Measurements from ENCODE around the gene CALCOCO1.

Gene CALCOCO1

GRCh38 chr12:53751336-53752191, 24.3 kb upstream of the CALCOCO1 start, which contains the start of gene CISTR:
TSS of gene CISTR (minus strand) at chr12:53751979.
- Histone ChIP-seq H3K4me1 (ENCODE audit: control insufficient read depth, insufficient read depth, low read length) (peaks cover 32% of the 10 kb centered on the region), H3K36me3 (ENCODE audit: control insufficient read depth, insufficient read depth, low read length) (no peaks in the 10 kb centered on the region), H3K9me3 (ENCODE audit: control insufficient read depth, insufficient read depth, low read length) (no peaks in the 10 kb centered on the region), H3K27ac (ENCODE audit: low read depth, low read length) (no peak within 1 kb of the TSS), H3K9ac (ENCODE audit: low read depth, low read length) (no peak within 1 kb of the TSS), H3K4me3 (ENCODE audit: low read depth, low read length) (peak within 1 kb of the TSS; percentile 61), H3K27me3 (ENCODE audit: control insufficient read depth, insufficient read depth, low read length) (peaks cover 98% of the 10 kb centered on the region)

GRCh38 chr12:53750812-53751335, 23.6 kb upstream of the CALCOCO1 start:
- Histone ChIP-seq H3K4me1 (ENCODE audit: control insufficient read depth, insufficient read depth, low read length) (peaks cover 26% of the 10 kb centered on the region), H3K36me3 (ENCODE audit: control insufficient read depth, insufficient read depth, low read length) (no peaks in the 10 kb centered on the region), H3K27me3 (ENCODE audit: control insufficient read depth, insufficient read depth, low read length) (peaks cover 95% of the 10 kb centered on the region), H3K4me3 (ENCODE audit: low read depth, low read length) (peak overlapping the region; percentile 61), H3K9me3 (ENCODE audit: control insufficient read depth, insufficient read depth, low read length) (no peaks in the 10 kb centered on the region), H3K27ac (ENCODE audit: low read depth, low read length) (no peak overlapping the region), H3K9ac (ENCODE audit: low read depth, low read length) (no peak overlapping the region)

DNA sequence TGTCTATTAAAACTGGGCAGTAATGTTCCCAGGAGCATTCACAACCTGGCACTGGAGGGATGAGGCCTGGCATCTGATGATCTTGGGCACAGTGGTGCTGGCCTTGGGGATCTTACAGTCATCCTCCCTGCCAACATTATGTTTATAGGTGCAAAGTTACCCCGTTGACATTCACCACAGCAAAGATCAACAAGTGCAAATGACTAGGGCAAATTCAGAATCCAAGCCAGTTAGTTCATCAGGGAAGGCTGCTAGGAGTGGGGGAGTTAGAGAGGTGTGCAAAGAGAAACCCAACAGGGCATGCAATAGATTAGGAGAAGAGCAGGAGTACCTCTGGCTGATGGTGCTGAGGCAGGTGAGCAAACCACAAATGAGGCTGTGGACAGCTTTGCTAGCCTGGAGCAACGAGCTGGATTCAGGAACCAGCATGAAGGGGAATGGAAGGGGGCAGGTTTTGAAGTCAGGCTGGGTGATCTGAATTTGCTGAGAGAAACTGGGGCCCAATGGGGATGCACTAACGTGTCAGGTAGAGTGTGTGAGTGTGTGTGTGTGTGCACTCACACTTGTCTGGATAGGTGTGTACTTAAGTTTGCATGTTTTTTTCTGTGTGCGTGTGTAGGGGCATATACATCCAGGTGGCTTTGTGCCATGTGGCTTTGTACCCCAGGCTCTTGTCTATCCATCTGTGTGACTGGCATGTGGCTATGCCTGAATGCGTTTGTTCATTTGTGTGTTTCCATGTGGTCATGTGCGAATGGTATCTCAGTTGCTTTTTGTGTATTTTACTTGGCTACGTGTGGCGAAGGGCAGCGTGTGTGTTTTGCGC, 22.9 kb upstream of the CALCOCO1 start:
- H3K36me3 ChIP-seq (ENCODE audit: control insufficient read depth, insufficient read depth, low read length), result no peaks in the 10 kb centered on the region
- no peak overlapping the region for H3K27ac ChIP-seq (ENCODE audit: low read depth, low read length)
- H3K4me1 ChIP-seq (ENCODE audit: control insufficient read depth, insufficient read depth, low read length), result peaks cover 23% of the 10 kb centered on the region
- peak overlapping the region; percentile 61; the same call in 1 of the 2 replicates for H3K4me3 ChIP-seq (ENCODE audit: low read depth, low read length)
- no peak overlapping the region for H3K9ac ChIP-seq (ENCODE audit: low read depth, low read length)
- H3K9me3 ChIP-seq (ENCODE audit: control insufficient read depth, insufficient read depth, low read length), result no peaks in the 10 kb centered on the region
- peaks cover 96% of the 10 kb centered on the region for H3K27me3 ChIP-seq (ENCODE audit: control insufficient read depth, insufficient read depth, low read length)

DNA sequence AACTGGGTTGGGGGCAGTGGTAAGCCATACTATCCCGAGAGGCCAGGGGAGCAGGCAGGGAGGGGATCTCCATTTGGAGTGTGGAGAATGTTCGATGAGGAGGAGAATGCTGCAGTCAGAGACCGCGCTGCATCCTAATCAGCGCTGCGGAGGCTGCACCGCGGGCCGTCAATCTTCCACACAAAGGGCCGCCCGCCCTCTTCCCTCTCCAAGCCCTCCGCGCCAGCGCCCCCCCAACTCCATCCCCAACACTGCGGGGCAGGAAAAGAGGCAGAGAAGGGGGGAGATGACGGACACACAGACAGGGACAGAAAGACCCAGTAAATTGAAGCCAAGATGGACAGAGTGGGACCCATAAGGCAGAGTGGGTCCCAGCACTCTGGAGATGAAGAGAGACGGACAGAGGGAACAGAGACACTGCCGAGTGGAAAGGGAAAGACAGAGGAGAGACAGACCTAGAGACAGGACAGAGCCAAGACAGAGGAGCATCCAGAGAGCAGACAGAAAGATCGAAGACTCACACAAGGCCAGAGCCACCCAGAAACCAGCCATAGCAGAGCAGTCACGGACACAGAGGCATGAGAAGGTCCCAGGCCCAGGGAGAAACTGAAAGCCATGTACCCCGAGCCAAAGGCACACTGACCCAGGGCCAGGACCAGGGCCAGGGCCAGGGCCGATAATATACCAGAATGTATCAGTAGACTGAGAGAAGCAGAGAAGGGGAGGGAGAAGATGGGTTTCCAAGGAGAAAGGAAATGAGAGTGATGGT, 21.0 kb upstream of the CALCOCO1 start:
- Histone ChIP-seq H3K9ac (ENCODE audit: low read depth, low read length) (no peak overlapping the region), H3K4me1 (ENCODE audit: control insufficient read depth, insufficient read depth, low read length) (peaks cover 13% of the 10 kb centered on the region; the same call in 1 of the 2 replicates), H3K4me3 (ENCODE audit: low read depth, low read length) (no peak overlapping the region), H3K27me3 (ENCODE audit: control insufficient read depth, insufficient read depth, low read length) (peaks cover 92% of the 10 kb centered on the region), H3K9me3 (ENCODE audit: control insufficient read depth, insufficient read depth, low read length) (no peaks in the 10 kb centered on the region), H3K27ac (ENCODE audit: low read depth, low read length) (no peak overlapping the region), H3K36me3 (ENCODE audit: control insufficient read depth, insufficient read depth, low read length) (no peaks in the 10 kb centered on the region)

DNA sequence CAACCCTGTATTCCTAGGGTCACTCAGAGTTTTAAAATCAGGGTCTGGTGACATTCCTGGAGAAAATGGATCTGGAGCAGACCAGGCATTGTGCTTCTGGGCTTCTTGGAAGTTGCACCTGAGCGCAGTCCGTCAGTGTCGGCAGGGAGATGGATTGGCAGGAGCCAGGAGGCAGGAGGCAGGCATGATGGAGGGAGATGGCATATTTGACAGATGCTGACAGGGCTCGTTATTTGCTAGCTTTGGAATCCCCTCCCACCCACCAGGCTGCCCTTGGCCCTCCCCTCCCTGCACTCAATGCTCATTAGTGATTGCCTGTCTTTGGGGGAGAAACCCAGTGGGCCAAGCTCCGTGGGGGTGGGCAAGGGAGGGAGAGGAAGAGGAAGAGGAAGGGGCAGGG, 19.8 kb upstream of the CALCOCO1 start:
- Histone ChIP-seq H3K27me3 (ENCODE audit: control insufficient read depth, insufficient read depth, low read length) (peaks cover 92% of the 10 kb centered on the region), H3K9me3 (ENCODE audit: control insufficient read depth, insufficient read depth, low read length) (no peaks in the 10 kb centered on the region), H3K4me1 (ENCODE audit: control insufficient read depth, insufficient read depth, low read length) (peaks cover 10% of the 10 kb centered on the region; the same call in 1 of the 2 replicates), H3K4me3 (ENCODE audit: low read depth, low read length) (no peak overlapping the region), H3K27ac (ENCODE audit: low read depth, low read length) (no peak overlapping the region), H3K36me3 (ENCODE audit: control insufficient read depth, insufficient read depth, low read length) (no peaks in the 10 kb centered on the region), H3K9ac (ENCODE audit: low read depth, low read length) (no peak overlapping the region)

DNA sequence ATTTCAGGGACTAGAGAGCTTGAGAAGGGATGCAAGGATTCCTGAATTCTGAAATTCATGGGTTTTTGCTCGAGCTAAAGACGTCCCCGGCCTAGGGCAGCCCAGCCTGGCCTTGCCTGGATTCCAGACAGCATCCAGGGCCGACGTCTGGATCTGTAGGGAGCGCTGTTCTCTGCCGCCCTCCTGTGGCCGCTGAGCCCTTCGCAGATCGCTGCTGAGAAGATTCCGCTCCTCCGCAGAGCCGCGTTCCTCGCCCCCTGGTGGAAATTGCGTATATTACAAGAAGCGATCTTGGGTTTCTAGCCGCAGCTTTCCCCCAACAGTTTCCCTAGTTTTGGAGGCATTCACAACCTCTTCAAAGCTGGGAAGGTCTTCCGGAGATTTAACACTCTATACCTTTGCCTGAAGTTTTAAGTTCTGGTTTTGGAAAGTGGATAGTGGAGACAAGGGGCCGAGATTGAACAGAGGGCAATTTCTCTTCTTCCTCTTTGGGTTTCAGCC, 19.4 kb upstream of the CALCOCO1 start:
- peaks cover 90% of the 10 kb centered on the region for H3K27me3 ChIP-seq (ENCODE audit: control insufficient read depth, insufficient read depth, low read length)
- no peak overlapping the region for H3K27ac ChIP-seq (ENCODE audit: low read depth, low read length)
- no peak overlapping the region for H3K9ac ChIP-seq (ENCODE audit: low read depth, low read length)
- no peak overlapping the region for H3K4me3 ChIP-seq (ENCODE audit: low read depth, low read length)
- H3K36me3 ChIP-seq (ENCODE audit: control insufficient read depth, insufficient read depth, low read length), result no peaks in the 10 kb centered on the region
- H3K4me1 ChIP-seq (ENCODE audit: control insufficient read depth, insufficient read depth, low read length), result peaks cover 9% of the 10 kb centered on the region; the same call in 1 of the 2 replicates
- H3K9me3 ChIP-seq (ENCODE audit: control insufficient read depth, insufficient read depth, low read length), result no peaks in the 10 kb centered on the region

- peaks cover 85% of the 10 kb centered on the region for H3K27me3 ChIP-seq (ENCODE audit: control insufficient read depth, insufficient read depth, low read length)
- no peak overlapping the region for H3K27ac ChIP-seq (ENCODE audit: low read depth, low read length)
- no peak overlapping the region for H3K4me3 ChIP-seq (ENCODE audit: low read depth, low read length)
Measured at GRCh38 chr12:53744751-53745150, 17.5 kb upstream of the CALCOCO1 start.

GRCh38 chr12:53744130-53744441, 16.8 kb upstream of the CALCOCO1 start:
- no peak overlapping the region for H3K9ac ChIP-seq (ENCODE audit: low read depth, low read length)
- H3K27ac ChIP-seq (ENCODE audit: low read depth, low read length), result no peak overlapping the region
- no peaks in the 10 kb centered on the region for H3K36me3 ChIP-seq (ENCODE audit: control insufficient read depth, insufficient read depth, low read length)
- no peak overlapping the region for H3K4me3 ChIP-seq (ENCODE audit: low read depth, low read length)
- peaks cover 85% of the 10 kb centered on the region for H3K27me3 ChIP-seq (ENCODE audit: control insufficient read depth, insufficient read depth, low read length)
- no peaks in the 10 kb centered on the region for H3K9me3 ChIP-seq (ENCODE audit: control insufficient read depth, insufficient read depth, low read length)
- peaks cover 9% of the 10 kb centered on the region for H3K4me1 ChIP-seq (ENCODE audit: control insufficient read depth, insufficient read depth, low read length)

More at GRCh38 chr12:53744751-53745150, 17.5 kb upstream of the CALCOCO1 start:
- Histone ChIP-seq H3K9me3 (ENCODE audit: control insufficient read depth, insufficient read depth, low read length) (no peaks in the 10 kb centered on the region), H3K9ac (ENCODE audit: low read depth, low read length) (no peak overlapping the region), H3K4me1 (ENCODE audit: control insufficient read depth, insufficient read depth, low read length) (peaks cover 4% of the 10 kb centered on the region; the same call in 1 of the 2 replicates), H3K36me3 (ENCODE audit: control insufficient read depth, insufficient read depth, low read length) (no peaks in the 10 kb centered on the region)

DNA sequence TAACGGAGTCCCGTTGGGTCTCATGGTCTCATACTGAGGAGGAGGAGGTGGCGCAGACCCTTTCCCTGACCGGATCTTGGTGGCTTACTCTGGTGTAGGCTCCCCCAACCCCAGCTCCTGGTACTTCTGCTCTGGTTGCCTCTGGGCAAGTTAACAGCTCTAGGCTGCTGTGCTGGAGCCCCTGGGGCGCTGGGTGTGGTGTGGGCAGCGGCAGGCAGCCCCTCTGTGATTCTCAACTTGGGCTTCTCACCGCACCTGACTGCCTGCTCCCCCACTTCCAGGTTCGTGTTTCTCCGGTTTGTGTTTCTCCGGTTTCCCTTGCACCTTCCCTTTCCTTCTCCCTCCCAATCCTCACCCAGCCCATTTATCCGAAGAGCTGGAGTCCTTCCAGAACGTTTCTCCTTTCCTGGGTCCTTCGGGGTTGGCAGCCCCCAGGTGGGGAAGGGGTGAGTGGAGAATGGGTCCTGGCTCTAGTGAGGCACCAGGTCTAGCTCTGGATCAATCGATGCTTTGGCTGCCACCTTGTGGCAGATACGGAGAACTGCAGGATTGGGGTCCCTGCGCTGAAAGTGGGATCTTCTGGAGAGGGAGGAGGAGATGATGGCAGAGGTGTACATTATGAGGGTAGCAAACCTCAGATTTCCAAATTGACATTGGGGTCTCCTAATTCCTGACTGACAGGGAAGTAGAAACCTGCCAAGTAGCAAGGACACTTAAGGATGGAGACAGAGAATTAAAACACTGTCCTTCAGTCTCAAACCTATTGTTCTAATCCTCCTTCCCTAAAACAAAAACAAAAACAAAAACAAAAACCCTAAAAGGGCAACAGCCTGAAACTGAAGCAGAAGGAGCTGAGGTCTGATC, 16.2 kb upstream of the CALCOCO1 start:
- H3K27ac ChIP-seq (ENCODE audit: low read depth, low read length), result no peak overlapping the region
- H3K4me3 ChIP-seq (ENCODE audit: low read depth, low read length), result peak overlapping the region; percentile 33; the same call in 1 of the 2 replicates
- no peak overlapping the region for H3K9ac ChIP-seq (ENCODE audit: low read depth, low read length)
- peaks cover 14% of the 10 kb centered on the region for H3K4me1 ChIP-seq (ENCODE audit: control insufficient read depth, insufficient read depth, low read length)
- H3K36me3 ChIP-seq (ENCODE audit: control insufficient read depth, insufficient read depth, low read length), result no peaks in the 10 kb centered on the region
- no peaks in the 10 kb centered on the region for H3K9me3 ChIP-seq (ENCODE audit: control insufficient read depth, insufficient read depth, low read length)
- peaks cover 85% of the 10 kb centered on the region for H3K27me3 ChIP-seq (ENCODE audit: control insufficient read depth, insufficient read depth, low read length)

- Histone ChIP-seq H3K27me3 (ENCODE audit: control insufficient read depth, insufficient read depth, low read length) (peaks cover 88% of the 10 kb centered on the region), H3K9ac (ENCODE audit: low read depth, low read length) (no peak overlapping the region), H3K9me3 (ENCODE audit: control insufficient read depth, insufficient read depth, low read length) (no peaks in the 10 kb centered on the region), H3K36me3 (ENCODE audit: control insufficient read depth, insufficient read depth, low read length) (no peaks in the 10 kb centered on the region), H3K4me3 (ENCODE audit: low read depth, low read length) (peak overlapping the region; percentile 44; the same call in 1 of the 2 replicates), H3K27ac (ENCODE audit: low read depth, low read length) (no peak overlapping the region), H3K4me1 (ENCODE audit: control insufficient read depth, insufficient read depth, low read length) (peaks cover 16% of the 10 kb centered on the region)
Measured at GRCh38 chr12:53740130-53740491, 12.9 kb upstream of the CALCOCO1 start.
